GM12878 (cell line): ENCODE results near the gene CTNNA2. TPM values are rescaled to one million over a fixed set of nuclear protein-coding genes. Genes with fewer than 3 reads are reported as not detected.

Source experiments
- ATAC-seq: fragments of 200-7000 bp; cut with Tn5 transposase; 3 replicates; pipeline ENCODE4 v1.9.1; 2020; ENCODE audit warnings: mild to moderate bottlenecking, moderate library complexity
- BruUV-seq: library from RNA; stranded (reverse); fragments of 400-500 nt; replicated peaks from 2 replicates; lab custom pipeline; 2021; lab: Mats Ljungman, UMichigan
- CTCF ChIA-PET: fragments of 300-600 bp; sonication (Branson Sonifier 250); formaldehyde crosslinking; extraction: SDS; loops from one replicate; lab custom pipeline; 2021; ENCODE audit warnings: inconsistent platforms; lab: Yijun Ruan, JAX
- POLR2A ChIA-PET: fragments of 350-600 bp; formaldehyde crosslinking; extraction: SDS; loops from one replicate; lab custom pipeline; 2021; ENCODE audit warnings: inconsistent platforms; lab: Charles Lee
- RAD21 ChIA-PET: fragments of 300-600 bp; sonication (Branson Sonifier 250); formaldehyde crosslinking; loops from one replicate; lab custom pipeline; 2023; ENCODE audit warnings: antibody characterized with exemption; ENCODE audit not compliant: unreplicated experiment; lab: Charles Lee
- SMC1A ChIA-PET: fragments of 300-600 bp; sonication (Branson Sonifier 250); formaldehyde crosslinking; loops from one replicate; lab custom pipeline; 2023; ENCODE audit not compliant: unreplicated experiment, uncharacterized antibody; lab: Charles Lee
- DNase-seq: peaks from one replicate; pipeline ENCODE4 v3.0.0-alpha.2; 2011; ENCODE audit warnings: low read depth, low spot score
- FAIRE-seq: peaks from 3 replicates; lab custom pipeline; 2011; peaks lifted over from hg19 to GRCh38; lab: Jason Lieb, UNC
- H2AFZ ChIP-seq: 2 replicates; pipeline ENCODE4 v1.6.0; 2011; ENCODE audit warnings: low read depth, low read length, control low read depth; ENCODE audit not compliant: control insufficient read depth
- H3K27ac ChIP-seq: 2 replicates; pipeline ENCODE4 v1.5.1; 2011; ENCODE audit warnings: control low read depth; ENCODE audit not compliant: control insufficient read depth, insufficient read depth
- H3K27me3 ChIP-seq, 2 experiments: replicated peaks in 1 of 2; 2 replicates each; pipeline versions ENCODE4 v1.6.0 to v1.6.1; 2011; ENCODE audit warnings: low read length in 1 of 2; ENCODE audit not compliant: control insufficient read depth in 2 of 2, insufficient read depth in 2 of 2
- H3K36me3 ChIP-seq, 2 experiments: 2 replicates each; pipeline ENCODE4 v1.5.1; 2011; ENCODE audit warnings: low read length in 1 of 2; ENCODE audit not compliant: control insufficient read depth in 2 of 2, insufficient read depth in 2 of 2
- H3K4me1 ChIP-seq: 2 replicates; pipeline ENCODE4 v1.6.1; 2011; ENCODE audit warnings: mild to moderate bottlenecking, low read length, moderate library complexity, mixed read lengths; ENCODE audit not compliant: control insufficient read depth, insufficient read depth
- H3K4me2 ChIP-seq: 2 replicates; pipeline ENCODE4 v1.6.0; 2011; ENCODE audit warnings: control low read depth; ENCODE audit not compliant: control insufficient read depth, insufficient read depth
- H3K4me3 ChIP-seq: fragments of 200-600 bp; sonication (generic); 2 replicates; pipeline ENCODE4 v1.5.1; 2016
- H3K79me2 ChIP-seq: 2 replicates; pipeline ENCODE4 v1.6.0; 2011; ENCODE audit warnings: low read length; ENCODE audit not compliant: control insufficient read depth, insufficient read depth
- H3K9ac ChIP-seq: 2 replicates; pipeline ENCODE4 v1.8.0; 2011; ENCODE audit warnings: low read length, control low read depth, mixed read lengths; ENCODE audit not compliant: control insufficient read depth, insufficient read depth
- H3K9me3 ChIP-seq: replicated peaks from 3 replicates; pipeline ENCODE4 v1.5.1; 2011; ENCODE audit warnings: mild to moderate bottlenecking, low read length; ENCODE audit not compliant: control insufficient read depth, insufficient read depth
- H4K20me1 ChIP-seq: 2 replicates; pipeline ENCODE4 v1.6.0; 2011; ENCODE audit not compliant: control insufficient read depth, insufficient read depth
- ATF3 ChIP-seq: IDR thresholded peaks from 2 replicates; pipeline ENCODE4 v1.6.1; 2011; ENCODE audit warnings: low read depth, mild to moderate bottlenecking, low read length, moderate library complexity, borderline replicate concordance; ENCODE audit errors: extremely low read depth
- ATF7 ChIP-seq: fragments of 450-650 bp; IDR thresholded peaks from 2 replicates; pipeline ENCODE4 v1.6.1; 2016; ENCODE audit warnings: low read depth, mild to moderate bottlenecking
- CBX3 ChIP-seq: fragments of 200-600 bp; sonication (generic); IDR thresholded peaks from 2 replicates; pipeline ENCODE4 v1.6.1; 2016; ENCODE audit warnings: low read depth, borderline replicate concordance
- CREM ChIP-seq: IDR thresholded peaks from 2 replicates; pipeline ENCODE4 v1.6.1; 2014; ENCODE audit warnings: antibody characterized with exemption, low read depth
- FOXK2 ChIP-seq: fragments of 450-650 bp; IDR thresholded peaks from 2 replicates; pipeline ENCODE4 v1.6.1; 2017; ENCODE audit warnings: mild to moderate bottlenecking, moderate library complexity
- IRF5 ChIP-seq: fragments of 450-650 bp; IDR thresholded peaks from 2 replicates; pipeline ENCODE4 v1.6.1; 2017; ENCODE audit warnings: borderline replicate concordance
- PKNOX1 ChIP-seq: fragments of 450-650 bp; IDR thresholded peaks from 2 replicates; pipeline ENCODE4 v1.6.1; 2016; ENCODE audit warnings: mild to moderate bottlenecking
- RAD51 ChIP-seq: fragments of 450-650 bp; IDR thresholded peaks from 2 replicates; pipeline ENCODE4 v1.6.1; 2016; ENCODE audit warnings: moderate library complexity, mild to moderate bottlenecking, inconsistent platforms
- RB1 ChIP-seq: fragments of 450-650 bp; formaldehyde crosslinking; IDR thresholded peaks from 2 replicates; pipeline ENCODE4 v1.6.1; 2017; ENCODE audit warnings: mild to moderate bottlenecking, borderline replicate concordance
- SIN3A ChIP-seq: IDR thresholded peaks from 2 replicates; pipeline ENCODE4 v1.6.1; 2012; ENCODE audit warnings: low read depth, low read length, improper control_type of control experiment
- SMARCA5 ChIP-seq: fragments of 450-650 bp; IDR thresholded peaks from 2 replicates; pipeline ENCODE4 v1.6.1; 2017; ENCODE audit warnings: mild to moderate bottlenecking
- TAF1 ChIP-seq: IDR thresholded peaks from 2 replicates; pipeline ENCODE4 v1.6.1; 2011; ENCODE audit warnings: mild to moderate bottlenecking, low read depth, low read length, borderline replicate concordance
- ZBTB11 ChIP-seq: fragments of 450-650 bp; formaldehyde crosslinking; IDR thresholded peaks from 2 replicates; pipeline ENCODE4 v1.5.0; 2022; ENCODE audit warnings: mild to moderate bottlenecking, missing genetic modification characterization
- ZNF207 ChIP-seq: fragments of 450-650 bp; IDR thresholded peaks from 2 replicates; pipeline ENCODE4 v1.6.1; 2014; ENCODE audit warnings: antibody characterized with exemption, mild to moderate bottlenecking, borderline replicate concordance
- ZNF24 ChIP-seq: fragments of 450-650 bp; IDR thresholded peaks from 2 replicates; pipeline ENCODE4 v1.6.1; 2017; ENCODE audit warnings: antibody characterized with exemption, mild to moderate bottlenecking
- in situ Hi-C: fragments of 300-500 bp; cut with MboI; formaldehyde crosslinking; loops from 9 replicates; pipeline ENCODE4 v1.14.3; 2018; ENCODE audit warnings: mixed read lengths
- intact Hi-C: fragments of 100-400 bp; cut with micrococcal nuclease; formaldehyde crosslinking; loops from one replicate; pipeline ENCODE4 v1.14.2; 2022; ENCODE audit not compliant: unreplicated experiment
- polyA plus RNA-seq, 11 experiments: library from polyadenylated mRNA; depleted of rRNA in 4 of 11; unstranded in 6 of 11; stranded (reverse) in 5 of 11; fragments of >200 nt; fragmentation: Nextera tagmentation in 4 of 11; fragmentation: Illumina TruSeq in 1 of 11; extraction: Ambion mirVana in 4 of 11; extraction: Trizol in 1 of 11; gene quantifications; 1 replicate in 1 of 11; 2 replicates in 10 of 11; pipeline versions ENCODE4 v1.2.1 to v1.2.3, GENCODE V29; 2011 to 2016; ENCODE audit warnings: inconsistent platforms in 2 of 11, missing spikeins in 2 of 11, low read depth in 1 of 11
- total RNA-seq, 4 experiments: library from RNA; depleted of rRNA in 3 of 4; stranded (reverse); fragments of >200 nt in 3 of 4; fragmentation: Illumina TruSeq in 1 of 4; extraction: Trizol in 1 of 4; gene quantifications; 2 replicates each; pipeline versions ENCODE4 v1.2.1 to v1.2.3, GENCODE V29; 2013 to 2021
- TF ChIP-seq, protein P1 (sequence below): fragments of 150-350 bp; IDR thresholded peaks from 2 replicates; pipeline ENCODE4 v1.6.1; 2014; ENCODE audit warnings: mild to moderate bottlenecking, low read depth, low read length

Gene CTNNA2
- total and polyA plus RNA-seq, 10 of the 15 experiments (the other 5 are each of a cell fraction or from before 2014, with no cell fraction given): 2.4 to 36.2 (median 6.6) TPM

- TF ChIP-seq SMARCA5 (no peak), CBX3 (no peak), RAD51 (no peak), ZNF207 (no peak)
Measured at GRCh38 chr2:79846878-79847277, 334.0 kb downstream of the CTNNA2 start (continued).

DNA sequence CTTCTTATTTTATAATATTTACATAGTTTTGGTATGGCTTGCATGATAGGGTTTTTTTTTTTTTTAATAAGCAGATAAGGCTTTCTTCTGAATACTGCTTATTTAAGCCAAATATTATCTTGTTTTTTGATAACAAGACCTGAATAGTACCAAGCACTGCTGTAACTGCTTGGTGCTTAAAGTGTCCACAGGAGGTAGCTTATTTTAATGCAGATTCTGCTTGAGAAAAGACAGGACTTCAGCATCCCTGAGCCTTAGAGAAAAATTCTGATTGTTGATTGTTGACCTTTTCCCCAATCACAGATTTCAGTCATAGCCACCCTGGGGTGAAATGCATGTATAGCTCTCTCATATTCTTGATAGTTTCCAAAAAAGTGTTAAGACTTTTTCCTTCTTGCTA, 336.4 kb downstream of the CTNNA2 start:
- Histone ChIP-seq H3K4me3 (no peak overlapping the region), H3K27ac (no peak overlapping the region), H3K4me2 (no peak overlapping the region), H3K9ac (no peak overlapping the region), H3K36me3 (no peaks in the 10 kb centered on the region), H2AFZ (no peak overlapping the region), H4K20me1 (no peaks in the 10 kb centered on the region), H3K79me2 (no peaks in the 10 kb centered on the region), H3K4me1 (no peaks in the 10 kb centered on the region), H3K9me3 (no peaks in the 10 kb centered on the region), H3K27me3 (no peaks in the 10 kb centered on the region; a peak in 1 of 4 replicates)
- DNase-seq (no peak), FAIRE-seq (no peak), ATAC-seq (no peak)
- SMC1A ChIA-PET: no interaction called here
- in situ Hi-C loops: no loop called here
- BruUV-seq: no TSS peak
- CTCF ChIA-PET: no interaction called here
- RAD21 ChIA-PET: no interaction called here
- POLR2A ChIA-PET: no interaction called here
- intact Hi-C loops: no loop called here
- TF ChIP-seq SIN3A (no peak), ZBTB11 (CRISPR knock-in tag) (no peak), TAF1 (no peak), PKNOX1 (no peak), RB1 (no peak), ZNF24 (no peak), CREM (no peak), ATF3 (no peak), FOXK2 (no peak), IRF5 (no peak), ATF7 (no peak)
- TF ChIP-seq, protein P1, sequence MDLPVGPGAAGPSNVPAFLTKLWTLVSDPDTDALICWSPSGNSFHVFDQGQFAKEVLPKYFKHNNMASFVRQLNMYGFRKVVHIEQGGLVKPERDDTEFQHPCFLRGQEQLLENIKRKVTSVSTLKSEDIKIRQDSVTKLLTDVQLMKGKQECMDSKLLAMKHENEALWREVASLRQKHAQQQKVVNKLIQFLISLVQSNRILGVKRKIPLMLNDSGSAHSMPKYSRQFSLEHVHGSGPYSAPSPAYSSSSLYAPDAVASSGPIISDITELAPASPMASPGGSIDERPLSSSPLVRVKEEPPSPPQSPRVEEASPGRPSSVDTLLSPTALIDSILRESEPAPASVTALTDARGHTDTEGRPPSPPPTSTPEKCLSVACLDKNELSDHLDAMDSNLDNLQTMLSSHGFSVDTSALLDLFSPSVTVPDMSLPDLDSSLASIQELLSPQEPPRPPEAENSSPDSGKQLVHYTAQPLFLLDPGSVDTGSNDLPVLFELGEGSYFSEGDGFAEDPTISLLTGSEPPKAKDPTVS: no peak
